ENCODE results near the gene GRM6.

- TF ChIP-seq, protein P1, sequence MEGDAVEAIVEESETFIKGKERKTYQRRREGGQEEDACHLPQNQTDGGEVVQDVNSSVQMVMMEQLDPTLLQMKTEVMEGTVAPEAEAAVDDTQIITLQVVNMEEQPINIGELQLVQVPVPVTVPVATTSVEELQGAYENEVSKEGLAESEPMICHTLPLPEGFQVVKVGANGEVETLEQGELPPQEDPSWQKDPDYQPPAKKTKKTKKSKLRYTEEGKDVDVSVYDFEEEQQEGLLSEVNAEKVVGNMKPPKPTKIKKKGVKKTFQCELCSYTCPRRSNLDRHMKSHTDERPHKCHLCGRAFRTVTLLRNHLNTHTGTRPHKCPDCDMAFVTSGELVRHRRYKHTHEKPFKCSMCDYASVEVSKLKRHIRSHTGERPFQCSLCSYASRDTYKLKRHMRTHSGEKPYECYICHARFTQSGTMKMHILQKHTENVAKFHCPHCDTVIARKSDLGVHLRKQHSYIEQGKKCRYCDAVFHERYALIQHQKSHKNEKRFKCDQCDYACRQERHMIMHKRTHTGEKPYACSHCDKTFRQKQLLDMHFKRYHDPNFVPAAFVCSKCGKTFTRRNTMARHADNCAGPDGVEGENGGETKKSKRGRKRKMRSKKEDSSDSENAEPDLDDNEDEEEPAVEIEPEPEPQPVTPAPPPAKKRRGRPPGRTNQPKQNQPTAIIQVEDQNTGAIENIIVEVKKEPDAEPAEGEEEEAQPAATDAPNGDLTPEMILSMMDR (conservative IDR thresholded peaks at IDR 0.05 in 1 of 2, IDR thresholded peaks at IDR 0.05 in 1 of 2; ENCODE audit: extremely low read depth in 1 of 2, insufficient read depth in 1 of 2, low read depth in 1 of 2, low read length in 2 of 2): no peak
- TF ChIP-seq EZH2 (IDR thresholded peaks at IDR 0.05; ENCODE audit: borderline replicate concordance, low read length): no peak
Measured at GRCh38 chr5:178981381-178981780, 13.7 kb downstream of the GRM6 start.

Data from mammary epithelial cell (primary cell).